ENCODE data around the gene HARBI1. TPM values are rescaled to one million over a fixed set of nuclear protein-coding genes. Genes with fewer than 3 reads are reported as not detected.

Gene HARBI1
- total and polyA plus RNA-seq, 2 of the 8 experiments (the other 6 are each of a cell fraction or from before 2014, with no cell fraction given) = 3.8 to 5.1 TPM

- Histone ChIP-seq H4K5ac (ENCODE audit: insufficient read length, low read depth, low read length) (no peak overlapping the region), H3K18ac (ENCODE audit: extremely low read depth, low read length) (no peak overlapping the region), H4K20me1 (replicated peaks in 1 of 2; ENCODE audit: control insufficient read depth in 1 of 2, insufficient read depth in 2 of 2, low read length in 2 of 2) (peaks cover 0 to 5% of the 10 kb centered on the region in 2 experiments), H3K56ac (replicated peaks; ENCODE audit: insufficient read length, low read depth, low read length) (no peak overlapping the region), H3K4ac (replicated peaks; ENCODE audit: insufficient read length, low read depth, low read length) (no peak overlapping the region), H3K9ac (replicated peaks in 1 of 4; ENCODE audit: extremely low read depth in 1 of 4, low read depth in 3 of 4, low read length in 3 of 4) (no peak overlapping the region), H3K4me3 (ENCODE audit: extremely low read depth in 1 of 4, insufficient read depth in 2 of 4, low read depth in 3 of 4, low read length in 4 of 4) (no peak overlapping the region), H3K79me1 (ENCODE audit: low read depth, low read length) (peaks cover 2% of the 10 kb centered on the region; the same call in 1 of the 2 replicates), H2AK5ac (ENCODE audit: low read depth, low read length) (no peak overlapping the region), H2BK20ac (ENCODE audit: low read length) (no peak overlapping the region), H4K8ac (ENCODE audit: extremely low read depth, insufficient read depth, low read length) (no peak overlapping the region), H3K14ac (ENCODE audit: insufficient read length) (no peak overlapping the region), H2BK15ac (ENCODE audit: low read length) (no peak overlapping the region), H2BK5ac (ENCODE audit: low read depth, low read length) (no peak overlapping the region), H3K23ac (ENCODE audit: insufficient read length) (no peak overlapping the region), H2BK120ac (replicated peaks; ENCODE audit: low read depth, low read length) (no peak overlapping the region), H3K4me1 (replicated peaks in 1 of 4; ENCODE audit: control insufficient read depth in 3 of 4, insufficient read depth in 4 of 4, low read length in 3 of 4) (no peaks in the 10 kb centered on the region), H2AFZ (ENCODE audit: low read length) (no peak overlapping the region), H4K91ac (replicated peaks; ENCODE audit: insufficient read length, low read length) (no peak overlapping the region), H3K79me2 (ENCODE audit: control insufficient read depth in 1 of 2, insufficient read depth in 2 of 2, low read length in 2 of 2) (peaks cover 0 to 77% of the 10 kb centered on the region in 2 experiments; a peak in 2 of 4 replicates), H3K23me2 (ENCODE audit: low read depth, low read length) (no peaks in the 10 kb centered on the region), H3K4me2 (ENCODE audit: insufficient read depth in 1 of 2, low read depth in 2 of 2, low read length in 2 of 2) (no peak overlapping the region), H3K9me3 (ENCODE audit: insufficient read depth in 2 of 2, low read depth in 1 of 2, low read length in 1 of 2) (no peaks in the 10 kb centered on the region), H3K27ac (ENCODE audit: low read depth, low read length) (no peak overlapping the region), H2BK12ac (ENCODE audit: low read depth, low read length) (no peak overlapping the region), H3K27me3 (replicated peaks in 1 of 4; ENCODE audit: control insufficient read depth in 3 of 4, extremely low read depth in 1 of 4, insufficient read depth in 3 of 4, low read length in 3 of 4) (no peaks in the 10 kb centered on the region), H3K36me3 (ENCODE audit: control insufficient read depth in 2 of 4, insufficient read depth in 4 of 4, low read length in 3 of 4) (no peaks in the 10 kb centered on the region)
- ChIA-PET CTCF (ENCODE audit: partially characterized antibody) (interaction anchor here (1.1 kb wide), 1 partner anchor 41 kb away, joined by 3 read pairs; no protein-coding TSS in a partner anchor), POLR2A (ENCODE audit: partially characterized antibody) (interaction anchor here (1.2 kb wide), 1 partner anchor 8 kb away, joined by 3 read pairs; no protein-coding TSS in a partner anchor)
- TF ChIP-seq ATF2 (IDR thresholded peaks at IDR 0.05; ENCODE audit: low read length) = no peak
- no peak for TF ChIP-seq HDAC6 (IDR thresholded peaks at IDR 0.05; ENCODE audit: low read depth, low read length)
- no peak for TF ChIP-seq CHD1 (IDR thresholded peaks at IDR 0.05; ENCODE audit: low read depth, low read length)
- no peak for TF ChIP-seq CTBP2 (IDR thresholded peaks at IDR 0.05; ENCODE audit: borderline replicate concordance, insufficient read depth, insufficient read length, low read length)
- FAIRE-seq = no peak
- no peak for DNase-seq (ENCODE audit: low read depth in 1 of 2, low spot score in 2 of 2)
- 96% methylated on average over 1 of the region's 1 CpG; no CpG with 5 or more reads in 1 of the 2 experiments for WGBS, 2 experiments (ENCODE audit: extremely low coverage in 1 of 2, insufficient coverage in 1 of 2, insufficient read length in 1 of 2, insufficient replicate concordance in 2 of 2, low coverage in 1 of 2, low lambda C conversion rate in 2 of 2, missing lambda C conversion rate in 1 of 2)
These were observed 40.0 kb downstream of the HARBI1 start for GRCh38 chr11:46577058-46577457.

All from H1 (cell line).